C4-2B (cell line): Measurements from ENCODE around the gene IRX1.

ENCODE experiments used
- CTCF ChIP-seq: fragments of 450-650 bp; conservative IDR thresholded peaks from 2 replicates; pipeline ENCODE4 v1.5.1; 2017; ENCODE audit warnings: mild to moderate bottlenecking
- ZFX ChIP-seq: fragments of 450-650 bp; IDR thresholded peaks from 2 replicates; pipeline ENCODE4 v1.6.1; 2017

GRCh38 chr5:3564116-3564515 is 31.5 kb upstream of the IRX1 start:
- no peak for TF ChIP-seq CTCF
- TF ChIP-seq ZFX = no peak
